ENCODE results near the gene KCNH2. TPM values are rescaled to one million over a fixed set of nuclear protein-coding genes. Genes with fewer than 3 reads are reported as not detected.
A peak's percentile ranks its signal among the peaks of the same experiment; 100 is the strongest.

KCNH2 gene
- total and polyA plus RNA-seq, 8 donors, result 1.4 to 27.9 (median 3.9) TPM

GRCh38 chr7:151017370-151017952 lies 39.3 kb upstream of the KCNH2 start:
- H3K27me3 ChIP-seq, result peaks cover 0 to 8% (median 0%) of the 10 kb centered on the region in 4 donors
- FAIRE-seq (no peak), ATAC-seq (no peak), DNase-seq (peak in 1 of 6 donors; percentile 49)
- no peaks in the 10 kb centered on the region for H3K9me3 ChIP-seq
- H3K36me3 ChIP-seq, result no peaks in the 10 kb centered on the region
- peaks cover 0 to 20% (median 0%) of the 10 kb centered on the region in 3 donors for H3K4me1 ChIP-seq
- TF ChIP-seq, protein P1, sequence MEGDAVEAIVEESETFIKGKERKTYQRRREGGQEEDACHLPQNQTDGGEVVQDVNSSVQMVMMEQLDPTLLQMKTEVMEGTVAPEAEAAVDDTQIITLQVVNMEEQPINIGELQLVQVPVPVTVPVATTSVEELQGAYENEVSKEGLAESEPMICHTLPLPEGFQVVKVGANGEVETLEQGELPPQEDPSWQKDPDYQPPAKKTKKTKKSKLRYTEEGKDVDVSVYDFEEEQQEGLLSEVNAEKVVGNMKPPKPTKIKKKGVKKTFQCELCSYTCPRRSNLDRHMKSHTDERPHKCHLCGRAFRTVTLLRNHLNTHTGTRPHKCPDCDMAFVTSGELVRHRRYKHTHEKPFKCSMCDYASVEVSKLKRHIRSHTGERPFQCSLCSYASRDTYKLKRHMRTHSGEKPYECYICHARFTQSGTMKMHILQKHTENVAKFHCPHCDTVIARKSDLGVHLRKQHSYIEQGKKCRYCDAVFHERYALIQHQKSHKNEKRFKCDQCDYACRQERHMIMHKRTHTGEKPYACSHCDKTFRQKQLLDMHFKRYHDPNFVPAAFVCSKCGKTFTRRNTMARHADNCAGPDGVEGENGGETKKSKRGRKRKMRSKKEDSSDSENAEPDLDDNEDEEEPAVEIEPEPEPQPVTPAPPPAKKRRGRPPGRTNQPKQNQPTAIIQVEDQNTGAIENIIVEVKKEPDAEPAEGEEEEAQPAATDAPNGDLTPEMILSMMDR (IDR thresholded peaks at IDR 0.05), result no peak
- intact Hi-C loops (cut with DNase I), result no loop called here
- no peak overlapping the region for H3K27ac ChIP-seq
- 32 to 35% methylated on average over 13 of the region's 13 CpGs for WGBS, 2 donors
- no peak overlapping the region for H3K4me3 ChIP-seq

DNA sequence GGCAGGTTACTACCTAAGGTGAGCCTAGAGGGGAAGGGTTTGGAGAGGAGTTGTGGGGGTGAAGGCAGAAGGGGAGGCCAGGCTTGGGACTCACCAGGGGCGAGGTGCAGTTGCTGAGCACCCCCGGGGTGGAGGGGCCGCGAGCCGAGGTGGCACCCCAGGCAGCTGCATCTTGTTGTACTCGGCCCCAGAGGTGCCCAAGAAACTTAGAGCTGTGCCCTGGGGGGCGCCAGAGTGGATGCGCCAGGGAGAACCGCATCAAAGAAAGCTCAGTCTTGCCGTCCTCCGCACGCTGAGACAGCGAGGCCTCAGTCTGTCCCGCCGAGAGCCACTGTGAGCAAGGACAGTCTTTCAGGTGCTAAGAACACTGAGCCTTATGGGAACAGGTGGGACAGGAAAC lies 38.8 kb upstream of the KCNH2 start:
- no peaks in the 10 kb centered on the region for H3K36me3 ChIP-seq
- WGBS, 2 donors, result 78% methylated on average over 15 of the region's 15 CpGs
- H3K27me3 ChIP-seq, result peaks cover 0 to 8% (median 0%) of the 10 kb centered on the region in 4 donors
- DNase-seq (peak in 1 of 6 donors; percentile 58), ATAC-seq (no peak), FAIRE-seq (no peak)
- TF ChIP-seq, protein P1 (IDR thresholded peaks at IDR 0.05), result no peak
- no peaks in the 10 kb centered on the region for H3K9me3 ChIP-seq
- peaks cover 0 to 20% (median 0%) of the 10 kb centered on the region in 3 donors for H3K4me1 ChIP-seq
- no peak overlapping the region for H3K4me3 ChIP-seq
- intact Hi-C loops (cut with DNase I), result no loop called here
- no peak overlapping the region for H3K27ac ChIP-seq

DNA sequence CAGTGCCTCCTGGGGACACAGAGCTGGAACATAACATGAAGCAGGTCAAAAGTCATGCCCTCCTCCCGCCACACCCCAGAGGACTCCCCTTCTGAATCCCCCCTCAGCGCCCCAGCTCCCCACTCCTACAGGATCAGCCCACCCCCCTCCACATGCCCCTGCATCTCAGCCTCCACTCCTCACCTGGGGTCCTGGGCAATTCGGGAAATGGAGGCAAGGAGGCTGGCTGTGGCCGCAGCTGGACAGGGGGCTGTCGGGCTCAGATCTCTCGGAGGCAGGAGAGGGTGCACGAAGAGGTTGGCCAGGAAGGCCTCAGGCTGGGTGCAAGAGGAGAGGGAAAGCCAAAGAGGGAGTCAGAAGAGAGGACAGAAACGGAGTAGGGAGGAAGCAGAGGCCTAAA lies 38.4 kb upstream of the KCNH2 start:
- H3K4me3 ChIP-seq, result no peak overlapping the region
- peaks cover 0 to 8% (median 0%) of the 10 kb centered on the region in 4 donors for H3K27me3 ChIP-seq
- DNase-seq (peak in 1 of 6 donors; percentile 60), ATAC-seq (no peak), FAIRE-seq (no peak)
- no peak overlapping the region for H3K27ac ChIP-seq
- H3K36me3 ChIP-seq, result no peaks in the 10 kb centered on the region
- WGBS, 2 donors, result 71 to 83% methylated on average over 8 of the region's 8 CpGs
- H3K4me1 ChIP-seq, result peaks cover 0 to 20% (median 0%) of the 10 kb centered on the region in 3 donors
- intact Hi-C loops (cut with DNase I), result no loop called here
- no peaks in the 10 kb centered on the region for H3K9me3 ChIP-seq
- TF ChIP-seq, protein P1 (IDR thresholded peaks at IDR 0.05), result no peak

- Histone ChIP-seq H3K4me1 (peaks cover 0 to 20% (median 0%) of the 10 kb centered on the region in 3 donors), H3K36me3 (no peaks in the 10 kb centered on the region), H3K4me3 (no peak overlapping the region), H3K9me3 (no peaks in the 10 kb centered on the region), H3K27me3 (peaks cover 0 to 8% (median 0%) of the 10 kb centered on the region in 4 donors), H3K27ac (no peak overlapping the region)
- FAIRE-seq (no peak), ATAC-seq (no peak), DNase-seq (peak in 1 of 6 donors; percentile 49)
- TF ChIP-seq, protein P1 (IDR thresholded peaks at IDR 0.05), result no peak
- intact Hi-C loops (cut with DNase I), result no loop called here
- 79 to 87% methylated on average over 5 of the region's 5 CpGs for WGBS, 2 donors
Observed at GRCh38 chr7:151015967-151016366, 37.8 kb upstream of the KCNH2 start.

DNA sequence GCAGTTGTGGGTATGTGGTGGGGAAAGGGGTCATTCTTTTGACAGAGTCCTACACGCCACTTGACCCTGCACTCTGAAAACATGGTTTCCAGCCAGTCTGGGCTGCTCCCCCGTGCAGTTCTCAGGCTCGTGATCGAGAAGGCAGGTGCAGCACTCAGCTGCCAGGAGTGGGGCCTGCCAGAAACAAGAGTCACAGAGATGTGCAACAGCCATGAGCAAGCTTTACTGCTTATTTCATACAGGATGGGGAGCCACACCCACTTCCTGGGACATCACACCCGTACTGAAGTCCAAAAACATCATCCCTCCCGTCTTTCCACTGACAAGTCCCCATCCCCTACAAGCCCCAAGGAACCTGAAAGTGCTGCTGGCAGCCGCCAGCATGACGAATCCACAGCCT lies 36.8 kb upstream of the KCNH2 start:
- Histone ChIP-seq H3K9me3 (no peaks in the 10 kb centered on the region), H3K27ac (no peak overlapping the region), H3K4me3 (no peak overlapping the region), H3K4me1 (peaks cover 0 to 20% (median 0%) of the 10 kb centered on the region in 3 donors), H3K36me3 (no peaks in the 10 kb centered on the region), H3K27me3 (peaks cover 0 to 8% (median 0%) of the 10 kb centered on the region in 4 donors)
- ATAC-seq (no peak), DNase-seq (no peak), FAIRE-seq (no peak)
- TF ChIP-seq, protein P1 (IDR thresholded peaks at IDR 0.05), result no peak
- intact Hi-C loops (cut with DNase I), result no loop called here
- 75 to 89% methylated on average over 8 of the region's 8 CpGs for WGBS, 2 donors

Measured in pancreas (tissue), 10 donors.